HAP-1 (cell line): ENCODE data around the gene AMY1B.
"Not testable (repeated sequence)": the region's sequence is repeated elsewhere in the genome, so short reads cannot be mapped to it uniquely, and the experiment has no call there.

Source experiments
- DNase-seq, 2 experiments: peaks; one replicate each; pipeline ENCODE4 v3.0.0-alpha.2; 2016 to 2020; ENCODE audit warnings: low spot score in 2 of 2
- H3K27me3 ChIP-seq: fragments of 250-450 bp; sonication (Bioruptor Pico); 2 replicates; pipeline ENCODE4 v1.5.1; 2020; ENCODE audit warnings: low read depth, mild to moderate bottlenecking, moderate library complexity
- H3K36me3 ChIP-seq: fragments of 250-450 bp; sonication (Bioruptor Pico); replicated peaks from 2 replicates; pipeline ENCODE4 v1.5.1; 2020; ENCODE audit warnings: mild to moderate bottlenecking
- H3K4me1 ChIP-seq: fragments of 250-450 bp; sonication (Bioruptor Pico); 2 replicates; pipeline ENCODE4 v1.5.1; 2020; ENCODE audit warnings: mild to moderate bottlenecking
- H3K4me3 ChIP-seq: fragments of 250-450 bp; sonication (Bioruptor Pico); 2 replicates; pipeline ENCODE4 v1.5.1; 2020; ENCODE audit warnings: mild to moderate bottlenecking, moderate library complexity
- H3K9me3 ChIP-seq: fragments of 250-450 bp; sonication (Bioruptor Pico); 2 replicates; pipeline ENCODE4 v1.5.1; 2020; ENCODE audit warnings: mild to moderate bottlenecking, moderate library complexity
- in situ Hi-C: fragments of 300-500 bp; cut with MboI; formaldehyde crosslinking; loops from 3 replicates; pipeline ENCODE4 v1.14.3; 2020; ENCODE audit warnings: low sequenced_read_pairs, inconsistent platforms, mixed read lengths

Gene AMY1B

GRCh38 chr1:103650889-103651288, 45.1 kb downstream of the AMY1B start:
- H3K36me3 ChIP-seq, DNase-seq, H3K4me1 ChIP-seq, H3K27me3 ChIP-seq, H3K4me3 ChIP-seq, H3K9me3 ChIP-seq, in situ Hi-C loops: not testable (repeated sequence)

GRCh38 chr1:103650305-103650704, 45.7 kb downstream of the AMY1B start:
- DNase-seq, H3K36me3 ChIP-seq, H3K27me3 ChIP-seq, in situ Hi-C loops, H3K4me1 ChIP-seq, H3K9me3 ChIP-seq, H3K4me3 ChIP-seq: not testable (repeated sequence)

GRCh38 chr1:103643908-103644307, 52.1 kb downstream of the AMY1B start:
- in situ Hi-C loops, H3K4me3 ChIP-seq, H3K4me1 ChIP-seq, DNase-seq, H3K27me3 ChIP-seq, H3K36me3 ChIP-seq, H3K9me3 ChIP-seq: not testable (repeated sequence)

- H3K4me1 ChIP-seq, H3K9me3 ChIP-seq, H3K27me3 ChIP-seq, in situ Hi-C loops, H3K36me3 ChIP-seq, H3K4me3 ChIP-seq, DNase-seq: not testable (repeated sequence)
Measured at GRCh38 chr1:103641194-103641593, 54.8 kb downstream of the AMY1B start.
